CD4-positive, alpha-beta T cell (primary cell): ENCODE data around the gene DNHD1. TPM values are rescaled to one million over a fixed set of nuclear protein-coding genes. Genes with fewer than 3 reads are reported as not detected.
A peak's percentile ranks its signal among the peaks of the same experiment; 100 is the strongest.

Experiments used
- ATAC-seq: fragments of 200-7000 bp; cut with Tn5 transposase; one replicate; pipeline ENCODE4 v1.10.0; 2022; ENCODE audit warnings: mild to moderate bottlenecking; ENCODE audit not compliant: poor library complexity
- CTCF ChIA-PET: fragments of 350-600 bp; sonication (Branson Sonifier 250); formaldehyde crosslinking; loops from one replicate; lab custom pipeline; 2021; ENCODE audit warnings: antibody characterized with exemption, inconsistent platforms; lab: Charles Lee
- POLR2A ChIA-PET: fragments of 350-600 bp; sonication (Branson Sonifier 250); formaldehyde crosslinking; loops from one replicate; lab custom pipeline; 2021; ENCODE audit warnings: antibody characterized with exemption, inconsistent platforms; lab: Charles Lee
- DNase-seq, 14 experiments: peaks; one replicate each; pipeline ENCODE4 v3.0.0-alpha.2; 2013 to 2020; ENCODE audit warnings: mixed read lengths in 2 of 14
- H3K27ac ChIP-seq, 2 donors: one replicate each; pipeline versions ENCODE4 v1.5.1 to v1.7.0; 2013; ENCODE audit warnings: low read length in 2 of 2, low read depth in 1 of 2, mild to moderate bottlenecking in 1 of 2
- H3K27me3 ChIP-seq, 2 experiments: 1 replicate in 1 of 2; 2 replicates in 1 of 2; pipeline versions ENCODE4 v1.6.1 to v1.7.0; 2013; ENCODE audit warnings: low read length in 2 of 2, control low read depth in 1 of 2, mild to moderate bottlenecking in 1 of 2, moderate library complexity in 1 of 2; ENCODE audit not compliant: insufficient read depth in 2 of 2, control insufficient read depth in 1 of 2
- H3K36me3 ChIP-seq: one replicate; pipeline ENCODE4 v1.6.1; 2013; ENCODE audit warnings: low read length, control low read depth; ENCODE audit not compliant: insufficient read depth
- H3K4me1 ChIP-seq: one replicate; pipeline ENCODE4 v1.6.1; 2013; ENCODE audit warnings: low read length, control low read depth; ENCODE audit not compliant: insufficient read depth
- H3K4me3 ChIP-seq: one replicate; pipeline ENCODE4 v1.5.1; 2013; ENCODE audit warnings: mild to moderate bottlenecking, low read length, moderate library complexity
- H3K9me3 ChIP-seq, 2 experiments: 1 replicate in 1 of 2; 2 replicates in 1 of 2; pipeline versions ENCODE4 v1.6.1 to v1.7.0; 2013; ENCODE audit warnings: low read length in 2 of 2, mild to moderate bottlenecking in 2 of 2, control low read depth in 1 of 2, moderate library complexity in 1 of 2; ENCODE audit not compliant: control insufficient read depth in 1 of 2, insufficient read depth in 1 of 2
- H3K27ac Mint-ChIP-seq: one replicate; pipeline ENCODE4 v1.8.0; 2020; ENCODE audit warnings: mixed read lengths
- H3K27me3 Mint-ChIP-seq: one replicate; pipeline ENCODE4 v1.8.0; 2021; ENCODE audit warnings: mixed read lengths
- H3K36me3 Mint-ChIP-seq: one replicate; pipeline ENCODE4 v1.8.0; 2021; ENCODE audit warnings: low read depth, mixed read lengths
- H3K4me1 Mint-ChIP-seq: one replicate; pipeline ENCODE4 v1.8.0; 2021; ENCODE audit warnings: low read depth, mixed read lengths
- H3K4me3 Mint-ChIP-seq: one replicate; pipeline ENCODE4 v1.8.0; 2020; ENCODE audit warnings: mild to moderate bottlenecking, mixed read lengths
- H3K9me3 Mint-ChIP-seq: one replicate; pipeline ENCODE4 v1.8.0; 2020; ENCODE audit warnings: mixed read lengths
- CTCF ChIP-seq: fragments of 200-600 bp; IDR thresholded peaks from one replicate; pipeline ENCODE4 v1.8.0; 2022; ENCODE audit warnings: antibody characterized with exemption, mild to moderate bottlenecking
- intact Hi-C, 2 experiments: fragments of 100-400 bp; cut with DNase I in 1 of 2; cut with micrococcal nuclease in 1 of 2; formaldehyde crosslinking; loops; one replicate each; pipeline versions ENCODE4 v1.15.1 to v1.9.0; 2023 to 2025; cut with DNase I, micrococcal nuclease
- total RNA-seq, 174 experiments: library from RNA in 2 of 174; stranded (reverse) in 2 of 174; gene quantifications; one replicate each; pipeline ENCODE4 v1.2.3 and lab custom pipeline; 2021 to 2026

The DNHD1 gene
- total RNA-seq, 2 experiments from 2014 or later, result 44.1 to 46.8 TPM

GRCh38 chr11:6504166-6504565 lies 7.1 kb downstream of the DNHD1 start:
- Mint-ChIP-seq H3K4me3 (no peak overlapping the region), H3K27me3 (no peaks in the 10 kb centered on the region), H3K27ac (no peak overlapping the region), H3K9me3 (no peaks in the 10 kb centered on the region), H3K4me1 (peaks cover 5% of the 10 kb centered on the region), H3K36me3 (peaks cover 58% of the 10 kb centered on the region)
- Histone ChIP-seq H3K36me3 (peaks cover 24% of the 10 kb centered on the region), H3K4me3 (no peak overlapping the region), H3K27me3 (no peaks in the 10 kb centered on the region), H3K9me3 (no peaks in the 10 kb centered on the region), H3K27ac (no peak overlapping the region), H3K4me1 (no peaks in the 10 kb centered on the region)
- no peak for TF ChIP-seq CTCF
- DNase-seq (no peak), ATAC-seq (no peak)
- ChIA-PET CTCF (interaction anchor here (0.9 to 5.5 kb wide), 4 partner anchors 10 to 202 kb away, joined by 4 to 27 read pairs (median 4); no protein-coding TSS in a partner anchor), POLR2A (interaction anchor here (2.1 kb wide), 1 partner anchor 125 kb away, joined by 6 read pairs; no protein-coding TSS in a partner anchor)
- intact Hi-C loops, result loop anchor here in 1 of 2 experiments (2.0 kb wide), 1 partner anchor 61 kb away; no protein-coding TSS in a partner anchor

- peak; percentile 77 for TF ChIP-seq CTCF
- no peak overlapping the region for H3K4me3 ChIP-seq
- intact Hi-C loops, result loop anchor here (1.0 to 5.0 kb wide), 3 partner anchors 63 to 208 kb away; no protein-coding TSS in a partner anchor
- H3K36me3 ChIP-seq, result peaks cover 32% of the 10 kb centered on the region
- DNase-seq, result peak in 4 of 14 experiments; percentile 29 to 66 (median 57)
- H3K4me1 ChIP-seq, result no peaks in the 10 kb centered on the region
- peak; percentile 59 for ATAC-seq
- H3K9me3 Mint-ChIP-seq, result no peaks in the 10 kb centered on the region
- H3K9me3 ChIP-seq, result no peaks in the 10 kb centered on the region
- no peak overlapping the region for H3K4me3 Mint-ChIP-seq
- H3K27me3 Mint-ChIP-seq, result no peaks in the 10 kb centered on the region
- no peaks in the 10 kb centered on the region for H3K27me3 ChIP-seq
- no peak overlapping the region for H3K27ac ChIP-seq
- ChIA-PET POLR2A (interaction anchor here (2.1 kb wide), 1 partner anchor 127 kb away, joined by 6 read pairs; no protein-coding TSS in a partner anchor), CTCF (interaction anchor here (0.7 to 5.5 kb wide), 6 partner anchors 9 to 129 kb away, joined by 3 to 27 read pairs (median 4); no protein-coding TSS in a partner anchor)
- H3K36me3 Mint-ChIP-seq, result peaks cover 57% of the 10 kb centered on the region
- no peak overlapping the region for H3K27ac Mint-ChIP-seq
- peaks cover 5% of the 10 kb centered on the region for H3K4me1 Mint-ChIP-seq
Measured at GRCh38 chr11:6505577-6506240, 8.6 kb downstream of the DNHD1 start.

- Histone ChIP-seq H3K4me3 (no peak overlapping the region), H3K9me3 (no peaks in the 10 kb centered on the region), H3K27me3 (no peaks in the 10 kb centered on the region), H3K36me3 (peaks cover 44% of the 10 kb centered on the region), H3K27ac (no peak overlapping the region), H3K4me1 (no peaks in the 10 kb centered on the region)
- no peak overlapping the region for H3K4me3 Mint-ChIP-seq
- ChIA-PET POLR2A (no interaction called here), CTCF (no interaction called here)
- no peaks in the 10 kb centered on the region for H3K27me3 Mint-ChIP-seq
- intact Hi-C loops, result no loop called here
- DNase-seq, result no peak
- no peak for TF ChIP-seq CTCF
- no peaks in the 10 kb centered on the region for H3K4me1 Mint-ChIP-seq
- ATAC-seq, result no peak
- peaks cover 85% of the 10 kb centered on the region for H3K36me3 Mint-ChIP-seq
- H3K9me3 Mint-ChIP-seq, result no peaks in the 10 kb centered on the region
- no peak overlapping the region for H3K27ac Mint-ChIP-seq
Measured at GRCh38 chr11:6516865-6517264, 19.8 kb downstream of the DNHD1 start.
